Brain microvascular endothelial cell (primary cell): ENCODE data around the gene LRP6.

ENCODE experiments used
- DNase-seq: peaks from one replicate; pipeline ENCODE4 v3.0.0-alpha.2; 2020
- H3K27ac ChIP-seq: fragments of 250-450 bp; sonication (Bioruptor Pico); 2 replicates; pipeline ENCODE4 v1.5.1; 2020; ENCODE audit warnings: mild to moderate bottlenecking, moderate library complexity
- H3K27me3 ChIP-seq: fragments of 250-450 bp; sonication (Bioruptor Pico); replicated peaks from 2 replicates; pipeline ENCODE4 v1.5.1; 2020; ENCODE audit warnings: mild to moderate bottlenecking
- H3K36me3 ChIP-seq: fragments of 250-450 bp; sonication (Bioruptor Pico); replicated peaks from 2 replicates; pipeline ENCODE4 v1.5.1; 2020; ENCODE audit warnings: mild to moderate bottlenecking
- H3K4me3 ChIP-seq: 2 replicates; pipeline ENCODE4 v1.5.1; 2011; ENCODE audit warnings: low read depth, mild to moderate bottlenecking, control low read depth, low read length, moderate library complexity
- in situ Hi-C: cut with HindIII; loops from 2 replicates; pipeline ENCODE4 v1.10.0; 2017; ENCODE audit warnings: low sequenced_read_pairs, low pct_ligation_motif_present
- TF ChIP-seq, protein P1 (sequence below): IDR thresholded peaks from 2 replicates; pipeline ENCODE4 v1.5.1; 2011; ENCODE audit warnings: low read depth, mild to moderate bottlenecking, moderate library complexity, low read length, control low read depth, inconsistent platforms; ENCODE audit errors: missing control alignments

The LRP6 gene

GRCh38 chr12:12072064-12072760, 194.6 kb downstream of the LRP6 start:
- in situ Hi-C loops: no loop called here
- TF ChIP-seq, protein P1, sequence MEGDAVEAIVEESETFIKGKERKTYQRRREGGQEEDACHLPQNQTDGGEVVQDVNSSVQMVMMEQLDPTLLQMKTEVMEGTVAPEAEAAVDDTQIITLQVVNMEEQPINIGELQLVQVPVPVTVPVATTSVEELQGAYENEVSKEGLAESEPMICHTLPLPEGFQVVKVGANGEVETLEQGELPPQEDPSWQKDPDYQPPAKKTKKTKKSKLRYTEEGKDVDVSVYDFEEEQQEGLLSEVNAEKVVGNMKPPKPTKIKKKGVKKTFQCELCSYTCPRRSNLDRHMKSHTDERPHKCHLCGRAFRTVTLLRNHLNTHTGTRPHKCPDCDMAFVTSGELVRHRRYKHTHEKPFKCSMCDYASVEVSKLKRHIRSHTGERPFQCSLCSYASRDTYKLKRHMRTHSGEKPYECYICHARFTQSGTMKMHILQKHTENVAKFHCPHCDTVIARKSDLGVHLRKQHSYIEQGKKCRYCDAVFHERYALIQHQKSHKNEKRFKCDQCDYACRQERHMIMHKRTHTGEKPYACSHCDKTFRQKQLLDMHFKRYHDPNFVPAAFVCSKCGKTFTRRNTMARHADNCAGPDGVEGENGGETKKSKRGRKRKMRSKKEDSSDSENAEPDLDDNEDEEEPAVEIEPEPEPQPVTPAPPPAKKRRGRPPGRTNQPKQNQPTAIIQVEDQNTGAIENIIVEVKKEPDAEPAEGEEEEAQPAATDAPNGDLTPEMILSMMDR: no peak
- Histone ChIP-seq H3K27me3 (peaks cover 2% of the 10 kb centered on the region), H3K27ac (no peak overlapping the region), H3K36me3 (no peaks in the 10 kb centered on the region), H3K4me3 (no peak overlapping the region)
- no peak for DNase-seq

GRCh38 chr12:12070674-12071656, 195.9 kb downstream of the LRP6 start, which contains the start of gene BCL2L14:
TSS of gene BCL2L14 (plus strand) at chr12:12070939. CDS start at chr12:12079306, 8,367 bp downstream.
- in situ Hi-C loops: no loop called here
- no peak for DNase-seq
- H3K4me3 ChIP-seq: no peak within 1 kb of the TSS
- TF ChIP-seq, protein P1: no peak
- H3K27ac ChIP-seq: no peak within 1 kb of the TSS
- H3K36me3 ChIP-seq: no peaks in the 10 kb centered on the region
- H3K27me3 ChIP-seq: peaks cover 2% of the 10 kb centered on the region

- H3K27ac ChIP-seq: no peak overlapping the region
- no peak overlapping the region for H3K4me3 ChIP-seq
- no peaks in the 10 kb centered on the region for H3K36me3 ChIP-seq
- TF ChIP-seq, protein P1: no peak
- DNase-seq: no peak
- peaks cover 2% of the 10 kb centered on the region for H3K27me3 ChIP-seq
- in situ Hi-C loops: no loop called here
Observed at GRCh38 chr12:12069821-12070548, 196.9 kb downstream of the LRP6 start.

GRCh38 chr12:12068751-12069150, 198.1 kb downstream of the LRP6 start:
- no peak for DNase-seq
- in situ Hi-C loops: no loop called here
- Histone ChIP-seq H3K36me3 (no peaks in the 10 kb centered on the region), H3K27ac (no peak overlapping the region), H3K27me3 (peaks cover 2% of the 10 kb centered on the region), H3K4me3 (no peak overlapping the region)
- TF ChIP-seq, protein P1: no peak
